ES-I3 (cell line): Measurements from ENCODE around the gene CEP112.

Experiments
- H3K36me3 ChIP-seq: 2 replicates; pipeline ENCODE4 v1.6.1; 2013; ENCODE audit warnings: mild to moderate bottlenecking, low read length, control low read depth, moderate library complexity; ENCODE audit not compliant: insufficient read depth
- H3K4me1 ChIP-seq: 2 replicates; pipeline ENCODE4 v1.6.1; 2013; ENCODE audit warnings: mild to moderate bottlenecking, control low read depth, low read length; ENCODE audit not compliant: insufficient read depth
- H3K9ac ChIP-seq: 2 replicates; pipeline ENCODE4 v1.6.1; 2013; ENCODE audit warnings: low read depth, mild to moderate bottlenecking, low read length, moderate library complexity
- H3K9me3 ChIP-seq: 2 replicates; pipeline ENCODE4 v1.6.1; 2013; ENCODE audit warnings: mild to moderate bottlenecking, low read length, moderate library complexity; ENCODE audit not compliant: control insufficient read depth, insufficient read depth

The CEP112 gene

GRCh38 chr17:65920996-65921395 lies 270.9 kb downstream of the CEP112 start:
- Histone ChIP-seq H3K36me3 (no peaks in the 10 kb centered on the region), H3K4me1 (peaks cover 9% of the 10 kb centered on the region; the same call in 1 of the 2 replicates), H3K9me3 (no peaks in the 10 kb centered on the region), H3K9ac (no peak overlapping the region)

GRCh38 chr17:65918916-65919315 lies 273.0 kb downstream of the CEP112 start:
- Histone ChIP-seq H3K9me3 (no peaks in the 10 kb centered on the region), H3K36me3 (no peaks in the 10 kb centered on the region), H3K9ac (no peak overlapping the region), H3K4me1 (peaks cover 9% of the 10 kb centered on the region; the same call in 1 of the 2 replicates)

DNA sequence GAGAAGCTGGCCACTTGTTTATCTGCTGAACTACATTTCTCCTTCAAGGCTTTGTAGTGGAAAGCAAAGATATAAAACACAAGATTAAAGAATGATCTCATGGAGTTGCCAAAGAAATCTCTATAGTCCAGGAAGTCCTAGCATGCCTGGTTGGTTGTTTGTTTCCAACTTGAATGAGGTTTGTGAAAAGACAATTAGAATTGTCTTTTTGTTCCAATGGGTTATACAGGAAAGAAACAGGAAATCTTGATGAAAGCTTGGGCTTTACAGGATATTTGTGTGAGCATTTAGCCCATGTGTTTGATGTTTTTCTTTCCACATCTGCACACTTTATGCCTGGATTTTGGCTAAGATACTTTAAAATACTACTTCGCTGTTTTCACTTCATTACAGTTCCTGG lies 273.4 kb downstream of the CEP112 start:
- no peak overlapping the region for H3K9ac ChIP-seq
- peaks cover 9% of the 10 kb centered on the region; the same call in 1 of the 2 replicates for H3K4me1 ChIP-seq
- H3K36me3 ChIP-seq = no peaks in the 10 kb centered on the region
- H3K9me3 ChIP-seq = no peaks in the 10 kb centered on the region

DNA sequence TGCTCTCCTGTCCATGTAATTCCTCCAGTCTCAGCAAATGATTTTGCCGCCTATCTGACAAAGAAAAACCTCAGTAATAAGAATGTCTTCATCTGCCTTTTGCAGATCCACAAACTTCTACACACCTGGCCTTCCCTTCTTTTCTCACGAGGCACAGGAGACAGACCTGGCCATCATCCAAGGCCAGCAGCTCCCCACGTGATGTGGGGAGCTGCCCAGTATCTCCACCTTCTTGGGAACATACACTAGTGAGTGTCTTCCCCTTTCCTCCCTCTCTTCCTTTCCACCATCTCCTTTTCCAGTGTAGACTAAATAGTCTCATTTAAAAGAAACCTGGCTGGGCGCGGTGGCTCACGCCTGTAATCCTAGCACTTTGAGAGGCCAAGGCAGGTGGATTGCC lies 274.4 kb downstream of the CEP112 start:
- H3K4me1 ChIP-seq = peaks cover 9% of the 10 kb centered on the region; the same call in 1 of the 2 replicates
- H3K36me3 ChIP-seq = no peaks in the 10 kb centered on the region
- no peaks in the 10 kb centered on the region for H3K9me3 ChIP-seq
- H3K9ac ChIP-seq = no peak overlapping the region

- H3K4me1 ChIP-seq = peaks cover 9% of the 10 kb centered on the region; the same call in 1 of the 2 replicates
- H3K36me3 ChIP-seq = no peaks in the 10 kb centered on the region
- H3K9ac ChIP-seq = no peak overlapping the region
- H3K9me3 ChIP-seq = no peaks in the 10 kb centered on the region
Observed at GRCh38 chr17:65916425-65916824, 275.5 kb downstream of the CEP112 start.

DNA sequence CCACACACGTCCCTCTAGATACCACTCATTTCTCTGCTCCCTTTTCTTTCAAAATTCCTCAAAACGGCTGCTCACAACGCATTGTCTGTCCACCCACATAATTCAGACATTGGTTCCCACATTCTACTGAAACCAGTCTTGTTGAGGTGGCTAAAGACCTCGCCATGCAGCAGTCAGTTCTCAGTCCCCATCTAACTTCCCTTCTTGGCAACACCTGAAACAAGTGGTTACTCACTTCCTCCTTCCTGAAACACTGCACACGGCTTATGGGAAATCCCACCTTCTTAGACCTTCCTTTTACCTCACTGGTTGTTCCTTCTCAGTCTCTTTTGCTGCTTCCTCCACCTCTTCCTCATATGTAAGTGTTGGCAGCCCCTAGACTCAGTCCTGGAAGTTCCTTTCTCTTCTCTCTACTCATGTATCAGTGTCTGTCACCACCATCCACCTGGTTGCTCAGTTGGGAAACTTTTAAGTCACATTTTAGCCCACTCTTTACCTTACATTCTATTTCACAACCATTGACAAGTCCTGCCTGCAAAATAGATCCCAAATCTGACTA lies 277.1 kb downstream of the CEP112 start:
- no peaks in the 10 kb centered on the region for H3K9me3 ChIP-seq
- peaks cover 9% of the 10 kb centered on the region; the same call in 1 of the 2 replicates for H3K4me1 ChIP-seq
- no peak overlapping the region for H3K9ac ChIP-seq
- no peaks in the 10 kb centered on the region for H3K36me3 ChIP-seq

DNA sequence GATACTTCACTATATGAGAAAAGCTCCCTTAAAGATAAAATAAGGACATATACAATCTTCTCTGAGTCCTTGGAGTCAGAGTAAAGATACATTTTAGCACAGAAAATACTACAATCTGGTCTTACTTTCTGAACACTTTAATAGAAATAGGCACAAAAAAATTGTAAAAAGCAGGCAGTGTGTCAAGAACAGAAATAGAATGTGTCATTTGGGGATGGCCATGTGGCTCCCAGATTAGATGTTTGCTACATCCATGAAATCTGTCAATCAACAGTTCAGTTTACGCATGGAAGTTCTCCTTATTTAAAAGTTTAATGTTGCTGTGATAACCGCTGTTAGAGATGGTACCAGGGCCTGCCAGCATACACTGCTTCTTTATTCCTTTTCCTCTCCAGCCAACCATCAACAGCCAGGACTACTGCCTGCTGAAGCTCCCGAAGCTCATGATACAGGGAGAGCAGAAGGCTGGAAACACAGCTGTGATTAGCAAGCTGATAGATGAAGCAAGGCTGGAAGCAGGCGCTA lies 278.5 kb downstream of the CEP112 start:
- H3K4me1 ChIP-seq = peaks cover under 1% of the 10 kb centered on the region; the same call in 1 of the 2 replicates
- no peaks in the 10 kb centered on the region for H3K36me3 ChIP-seq
- H3K9me3 ChIP-seq = no peaks in the 10 kb centered on the region
- H3K9ac ChIP-seq = no peak overlapping the region

DNA sequence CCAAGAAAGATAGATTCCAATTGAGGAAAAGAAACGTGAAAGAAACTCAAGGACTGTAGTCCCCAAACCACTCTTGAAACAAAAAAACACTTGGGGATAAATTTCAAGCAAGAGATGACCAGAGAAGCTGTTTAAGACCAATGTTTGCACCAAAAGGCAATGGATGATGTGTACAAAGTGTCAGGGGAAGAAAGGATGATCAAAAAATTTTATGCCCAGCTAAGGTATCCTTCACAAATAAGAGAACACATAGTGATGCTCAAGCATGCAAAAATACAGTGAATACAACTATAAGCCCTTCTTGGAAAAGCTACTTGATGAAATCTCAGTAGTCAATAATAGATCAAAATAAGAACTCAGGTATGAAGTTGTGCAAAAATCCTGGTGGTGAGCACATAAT lies 281.1 kb downstream of the CEP112 start:
- no peaks in the 10 kb centered on the region for H3K9me3 ChIP-seq
- H3K9ac ChIP-seq = no peak overlapping the region
- H3K4me1 ChIP-seq = no peaks in the 10 kb centered on the region
- H3K36me3 ChIP-seq = no peaks in the 10 kb centered on the region

DNA sequence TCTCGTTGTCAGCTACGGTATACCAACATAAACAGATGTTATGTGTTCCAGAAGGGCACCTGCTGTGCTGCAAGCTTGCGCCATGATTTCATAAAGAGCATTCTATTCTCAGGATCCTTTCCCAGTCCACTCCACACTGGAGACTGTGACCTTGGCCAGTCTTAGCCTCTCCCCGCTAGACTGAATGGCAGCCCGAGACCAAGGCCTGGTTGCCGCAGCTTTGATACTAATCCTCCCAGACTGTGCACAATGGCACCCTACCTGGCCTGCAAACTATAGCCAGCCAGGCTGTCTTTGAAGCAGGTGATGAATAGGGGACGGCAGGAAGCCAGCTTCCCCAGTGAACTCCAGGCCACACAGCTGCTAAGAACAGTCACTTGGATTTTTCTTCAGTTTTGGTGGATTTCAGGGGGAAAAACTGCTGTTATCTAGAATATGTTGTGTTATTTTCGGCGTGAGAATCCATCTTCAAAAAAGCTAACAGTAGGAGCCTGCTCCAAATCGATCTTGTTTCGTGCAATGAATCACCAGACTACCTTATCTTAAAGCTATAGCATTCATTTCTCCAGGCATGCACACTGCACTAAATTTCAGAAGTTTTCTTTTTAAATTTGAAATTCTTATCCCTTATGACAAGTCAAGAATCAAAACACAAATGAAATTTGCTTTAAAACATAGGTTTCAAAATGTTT lies 289.0 kb downstream of the CEP112 start:
- Histone ChIP-seq H3K9ac (no peak overlapping the region), H3K9me3 (no peaks in the 10 kb centered on the region), H3K4me1 (no peaks in the 10 kb centered on the region), H3K36me3 (no peaks in the 10 kb centered on the region)

DNA sequence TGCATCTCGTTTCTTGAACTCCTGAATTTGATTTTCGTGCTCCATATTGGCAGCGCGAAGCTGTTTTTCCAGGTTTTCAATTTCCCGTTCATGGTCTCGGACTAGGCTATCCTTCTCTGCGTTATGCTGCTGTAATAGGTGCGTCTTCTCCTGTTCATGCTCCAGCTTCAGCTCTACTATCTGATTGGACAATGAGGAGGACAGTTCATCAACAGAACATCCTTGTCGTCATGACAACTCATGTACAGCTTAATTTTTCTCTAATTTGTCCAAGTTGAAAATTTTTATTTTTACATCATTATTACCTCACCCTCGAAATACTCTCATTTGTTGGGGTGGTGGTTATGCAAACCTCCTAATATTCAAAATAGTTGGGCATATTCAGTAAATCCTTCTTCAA lies 289.8 kb downstream of the CEP112 start:
- Histone ChIP-seq H3K36me3 (no peaks in the 10 kb centered on the region), H3K4me1 (no peaks in the 10 kb centered on the region), H3K9me3 (no peaks in the 10 kb centered on the region), H3K9ac (no peak overlapping the region)

DNA sequence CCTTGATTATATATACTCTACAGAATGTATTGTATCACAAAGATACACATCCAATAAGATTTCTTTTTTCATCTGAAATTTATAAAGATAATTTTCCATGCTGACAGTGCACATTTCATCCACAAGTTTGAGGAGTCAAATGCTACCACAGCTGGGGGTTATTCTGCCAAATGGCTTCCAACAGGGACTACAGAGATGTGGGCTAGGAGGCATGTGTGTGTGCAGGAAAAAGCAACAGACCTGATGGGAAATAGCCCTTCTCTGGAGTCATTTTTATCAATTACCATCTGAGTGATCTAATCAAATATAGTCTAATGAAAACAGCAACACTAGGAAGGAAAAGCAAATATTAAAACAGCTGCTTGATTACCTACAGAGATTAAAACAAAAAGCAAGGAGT lies 290.5 kb downstream of the CEP112 start:
- H3K9me3 ChIP-seq = no peaks in the 10 kb centered on the region
- H3K4me1 ChIP-seq = no peaks in the 10 kb centered on the region
- no peak overlapping the region for H3K9ac ChIP-seq
- no peaks in the 10 kb centered on the region for H3K36me3 ChIP-seq

- no peaks in the 10 kb centered on the region for H3K4me1 ChIP-seq
- no peaks in the 10 kb centered on the region for H3K9me3 ChIP-seq
- no peaks in the 10 kb centered on the region for H3K36me3 ChIP-seq
- no peak overlapping the region for H3K9ac ChIP-seq
Observed at GRCh38 chr17:65900216-65900615, 291.7 kb downstream of the CEP112 start.

- H3K9me3 ChIP-seq = no peaks in the 10 kb centered on the region
- no peak overlapping the region for H3K9ac ChIP-seq
Observed at GRCh38 chr17:65898651-65899050, 293.3 kb downstream of the CEP112 start.

GRCh38 chr17:65896889-65897288 lies 295.0 kb downstream of the CEP112 start:
- Histone ChIP-seq H3K9me3 (no peaks in the 10 kb centered on the region), H3K4me1 (no peaks in the 10 kb centered on the region), H3K9ac (no peak overlapping the region), H3K36me3 (no peaks in the 10 kb centered on the region)

More at GRCh38 chr17:65898651-65899050, 293.3 kb downstream of the CEP112 start:
- H3K36me3 ChIP-seq = no peaks in the 10 kb centered on the region
- no peaks in the 10 kb centered on the region for H3K4me1 ChIP-seq

DNA sequence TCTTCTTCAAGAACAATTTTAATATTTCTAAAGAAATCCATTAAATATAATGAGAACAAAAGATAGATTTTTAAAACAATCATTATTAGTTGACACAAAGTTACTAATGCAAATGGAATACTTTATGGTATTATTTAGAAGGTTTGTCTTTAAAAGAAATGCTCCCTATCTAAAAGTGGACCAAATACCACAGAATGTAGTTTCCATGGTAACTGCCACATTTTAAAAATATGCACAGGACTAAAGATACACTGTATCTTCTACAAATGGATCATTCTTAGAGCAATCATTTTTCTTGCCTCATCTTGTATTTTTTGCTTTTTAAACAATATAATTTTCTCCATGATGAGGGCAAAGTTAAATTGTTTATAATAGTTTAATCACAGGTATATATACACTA lies 296.0 kb downstream of the CEP112 start:
- Histone ChIP-seq H3K36me3 (no peaks in the 10 kb centered on the region), H3K9me3 (no peaks in the 10 kb centered on the region), H3K9ac (no peak overlapping the region), H3K4me1 (no peaks in the 10 kb centered on the region)
